ENCODE data around the gene LCLAT1.

The LCLAT1 gene

GRCh38 chr2:30661173-30662107 is 214.4 kb downstream of the LCLAT1 start:
- H3K36me3 ChIP-seq (ENCODE audit: insufficient read depth, low read length), result no peaks in the 10 kb centered on the region
- no peaks in the 10 kb centered on the region for H3K27me3 ChIP-seq (ENCODE audit: insufficient read depth, low read length, poor library complexity)
- DNase-seq, result no peak
- H3K4me2 ChIP-seq (ENCODE audit: insufficient read depth, low read length), result no peak overlapping the region
- H3K27ac ChIP-seq (ENCODE audit: low read length), result no peak overlapping the region
- H3K4me1 ChIP-seq (ENCODE audit: insufficient read depth, low read length), result 0 out of 2 replicates have a peak, but pooled peaks cover 1% of the 10 kb centered on the region
- H3K79me2 ChIP-seq (ENCODE audit: insufficient read depth, low read length), result no peaks in the 10 kb centered on the region
- ATAC-seq (ENCODE audit: insufficient read depth, low read depth), result no peak
- no peaks in the 10 kb centered on the region for H4K20me1 ChIP-seq (ENCODE audit: insufficient read depth, low read length)
- no peaks in the 10 kb centered on the region for H3K9me3 ChIP-seq (ENCODE audit: insufficient read depth, low read length, severe bottlenecking)
- no peak overlapping the region for H2AFZ ChIP-seq (ENCODE audit: low read depth, low read length)
- no peak overlapping the region for H3K4me3 ChIP-seq (ENCODE audit: low read depth in 1 of 2, low read length in 2 of 2)
- TF ChIP-seq CTCF (IDR thresholded peaks at IDR 0.05; ENCODE audit: borderline replicate concordance, extremely low read depth, low read length, poor library complexity, severe bottlenecking) (no peak), EZH2 (IDR thresholded peaks at IDR 0.05; ENCODE audit: borderline replicate concordance, low read depth, low read length, severe bottlenecking) (no peak)
- no peak overlapping the region for H3K9ac ChIP-seq (ENCODE audit: low read depth, low read length)

- no peak for DNase-seq
- H3K27me3 ChIP-seq (ENCODE audit: insufficient read depth, low read length, poor library complexity), result no peaks in the 10 kb centered on the region
- no peak overlapping the region for H3K4me3 ChIP-seq (ENCODE audit: low read depth in 1 of 2, low read length in 2 of 2)
- no peaks in the 10 kb centered on the region for H3K9me3 ChIP-seq (ENCODE audit: insufficient read depth, low read length, severe bottlenecking)
- H4K20me1 ChIP-seq (ENCODE audit: insufficient read depth, low read length), result no peaks in the 10 kb centered on the region
- H3K36me3 ChIP-seq (ENCODE audit: insufficient read depth, low read length), result no peaks in the 10 kb centered on the region
- TF ChIP-seq CTCF (IDR thresholded peaks at IDR 0.05; ENCODE audit: borderline replicate concordance, extremely low read depth, low read length, poor library complexity, severe bottlenecking) (no peak), EZH2 (IDR thresholded peaks at IDR 0.05; ENCODE audit: borderline replicate concordance, low read depth, low read length, severe bottlenecking) (no peak)
- H3K27ac ChIP-seq (ENCODE audit: low read length), result no peak overlapping the region
- H3K9ac ChIP-seq (ENCODE audit: low read depth, low read length), result no peak overlapping the region
- no peak overlapping the region for H3K4me2 ChIP-seq (ENCODE audit: insufficient read depth, low read length)
- ATAC-seq (ENCODE audit: insufficient read depth, low read depth), result no peak
- 0 out of 2 replicates have a peak, but pooled peaks cover 4% of the 10 kb centered on the region for H3K4me1 ChIP-seq (ENCODE audit: insufficient read depth, low read length)
- H2AFZ ChIP-seq (ENCODE audit: low read depth, low read length), result no peak overlapping the region
- no peaks in the 10 kb centered on the region for H3K79me2 ChIP-seq (ENCODE audit: insufficient read depth, low read length)
Observed at GRCh38 chr2:30662268-30663131, 215.5 kb downstream of the LCLAT1 start.

GRCh38 chr2:30663321-30663720 is 216.3 kb downstream of the LCLAT1 start:
- no peaks in the 10 kb centered on the region for H3K9me3 ChIP-seq (ENCODE audit: insufficient read depth, low read length, severe bottlenecking)
- no peak overlapping the region for H3K9ac ChIP-seq (ENCODE audit: low read depth, low read length)
- TF ChIP-seq EZH2 (IDR thresholded peaks at IDR 0.05; ENCODE audit: borderline replicate concordance, low read depth, low read length, severe bottlenecking) (no peak), CTCF (IDR thresholded peaks at IDR 0.05; ENCODE audit: borderline replicate concordance, extremely low read depth, low read length, poor library complexity, severe bottlenecking) (no peak)
- 0 out of 2 replicates have a peak, but pooled peaks cover 4% of the 10 kb centered on the region for H3K4me1 ChIP-seq (ENCODE audit: insufficient read depth, low read length)
- no peak overlapping the region for H3K27ac ChIP-seq (ENCODE audit: low read length)
- ATAC-seq (ENCODE audit: insufficient read depth, low read depth) (no peak), DNase-seq (no peak)
- no peaks in the 10 kb centered on the region for H3K79me2 ChIP-seq (ENCODE audit: insufficient read depth, low read length)
- H3K36me3 ChIP-seq (ENCODE audit: insufficient read depth, low read length), result no peaks in the 10 kb centered on the region
- no peaks in the 10 kb centered on the region for H3K27me3 ChIP-seq (ENCODE audit: insufficient read depth, low read length, poor library complexity)
- H4K20me1 ChIP-seq (ENCODE audit: insufficient read depth, low read length), result no peaks in the 10 kb centered on the region
- no peak overlapping the region for H3K4me2 ChIP-seq (ENCODE audit: insufficient read depth, low read length)
- H2AFZ ChIP-seq (ENCODE audit: low read depth, low read length), result no peak overlapping the region
- H3K4me3 ChIP-seq (ENCODE audit: low read depth in 1 of 2, low read length in 2 of 2), result no peak overlapping the region

All from DND-41 (cell line).